Hepatocyte (in vitro differentiated cells): Measurements from ENCODE around the gene CCDC85C. TPM values are rescaled to one million over a fixed set of nuclear protein-coding genes. Genes with fewer than 3 reads are reported as not detected.

Source experiments
- DNase-seq: peaks from one replicate; pipeline ENCODE4 v3.0.0-alpha.2; 2016; ENCODE audit warnings: low spot score
- H2AFZ ChIP-seq: fragments of 200-600 bp; sonication (generic); 2 replicates; pipeline ENCODE4 v1.6.0; 2016; ENCODE audit warnings: antibody characterized with exemption, mild to moderate bottlenecking
- H3K27ac ChIP-seq: fragments of 200-600 bp; sonication (generic); 2 replicates; pipeline ENCODE4 v1.5.1; 2016; ENCODE audit warnings: mild to moderate bottlenecking
- H3K27me3 ChIP-seq: fragments of 200-600 bp; sonication (generic); 2 replicates; pipeline ENCODE4 v1.6.1; 2016
- H3K36me3 ChIP-seq: fragments of 200-600 bp; sonication (generic); replicated peaks from 2 replicates; pipeline ENCODE4 v1.5.1; 2016; ENCODE audit warnings: low read depth; ENCODE audit not compliant: insufficient read depth
- H3K4me1 ChIP-seq: fragments of 200-600 bp; sonication (generic); 2 replicates; pipeline ENCODE4 v1.5.1; 2016; ENCODE audit warnings: mild to moderate bottlenecking, moderate library complexity; ENCODE audit not compliant: insufficient read depth
- H3K4me2 ChIP-seq: fragments of 200-600 bp; sonication (generic); 2 replicates; pipeline ENCODE4 v1.6.0; 2016
- H3K4me3 ChIP-seq: fragments of 200-600 bp; sonication (generic); 2 replicates; pipeline ENCODE4 v1.5.1; 2016; ENCODE audit warnings: mild to moderate bottlenecking
- H3K79me2 ChIP-seq: fragments of 200-600 bp; sonication (generic); 2 replicates; pipeline ENCODE4 v1.6.0; 2017; ENCODE audit warnings: mild to moderate bottlenecking
- H3K9me2 ChIP-seq: fragments of 200-600 bp; sonication (generic); replicated peaks from 2 replicates; pipeline ENCODE4 v1.6.0; 2017; ENCODE audit warnings: mild to moderate bottlenecking; ENCODE audit not compliant: insufficient read depth
- H3K9me3 ChIP-seq: fragments of 200-600 bp; sonication (generic); 2 replicates; pipeline ENCODE4 v1.5.1; 2016; ENCODE audit warnings: low read depth, mild to moderate bottlenecking
- H4K20me1 ChIP-seq: fragments of 200-600 bp; sonication (generic); 2 replicates; pipeline ENCODE4 v1.6.0; 2016; ENCODE audit warnings: mild to moderate bottlenecking; ENCODE audit not compliant: insufficient read depth, poor library complexity, severe bottlenecking
- CTCF ChIP-seq: fragments of 200-600 bp; sonication (generic); IDR thresholded peaks from 2 replicates; pipeline ENCODE4 v1.5.1; 2016; ENCODE audit warnings: antibody characterized with exemption, mild to moderate bottlenecking; ENCODE audit not compliant: poor library complexity
- EZH2 ChIP-seq: fragments of 200-600 bp; sonication (generic); IDR thresholded peaks from 2 replicates; pipeline ENCODE4 v1.6.1; 2016; ENCODE audit warnings: antibody characterized with exemption, mild to moderate bottlenecking, borderline replicate concordance
- EZH2phosphoT487 ChIP-seq: fragments of 200-600 bp; sonication (generic); IDR thresholded peaks from one replicate; pipeline ENCODE4 v1.6.1; 2018; ENCODE audit warnings: antibody characterized with exemption, mild to moderate bottlenecking, low read depth, moderate library complexity; ENCODE audit not compliant: unreplicated experiment, severe bottlenecking
- WGBS: methylation state at CpG from one replicate; pipeline ENCODE4 v1.1.6; 2016; ENCODE audit warnings: low lambda C conversion rate; ENCODE audit errors: missing lambda C conversion rate; 5-methylcytosine and 5-hydroxymethylcytosine counted together
- polyA plus RNA-seq: library from polyadenylated mRNA; unstranded; fragments of >200 nt; fragmentation: Nextera tagmentation; extraction: Ambion mirVana; gene quantifications from 2 replicates; pipeline ENCODE4 v1.2.1, GENCODE V29; 2016
- total RNA-seq: library from RNA; depleted of rRNA; stranded (reverse); fragments of >200 nt; gene quantifications from 2 replicates; pipeline ENCODE4 v1.2.3, GENCODE V29; 2014

CCDC85C gene
- total and polyA plus RNA-seq, 2 experiments from 2014 or later, result 37.8 to 47.2 TPM

DNA sequence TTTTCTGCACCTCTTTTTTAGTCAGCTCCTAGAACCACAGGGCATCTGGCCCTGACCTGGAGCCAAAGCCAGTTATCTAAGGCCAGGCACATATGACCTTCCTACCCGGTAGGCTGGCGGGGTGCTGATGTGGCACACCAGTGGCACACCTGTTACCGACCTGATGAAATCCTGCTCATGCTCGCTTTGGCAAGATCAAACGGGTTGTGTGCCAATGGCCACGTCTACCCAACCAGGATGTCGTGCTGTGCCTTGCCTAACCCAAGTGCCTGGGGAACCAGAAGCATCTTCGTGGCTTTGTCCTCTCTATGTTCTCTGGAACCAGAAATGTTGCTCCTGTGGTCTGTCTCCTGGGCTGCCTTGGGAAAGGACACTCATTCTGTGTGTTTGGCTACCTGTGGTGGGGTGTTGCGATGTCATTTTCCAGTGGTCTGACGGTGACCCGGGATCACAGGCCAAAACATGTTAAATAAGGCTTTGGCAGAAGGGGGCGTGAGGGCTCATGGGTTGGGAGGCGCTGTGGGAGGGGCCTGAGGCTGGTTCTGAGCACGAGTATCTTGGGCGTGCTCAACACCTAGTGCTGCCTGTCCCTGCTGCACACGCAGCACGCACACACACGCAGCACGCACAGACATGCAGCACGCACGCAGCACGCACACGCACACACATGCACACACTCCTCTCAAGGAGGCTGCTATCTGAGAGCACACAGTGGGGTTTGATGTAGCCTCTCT lies 94.9 kb downstream of the CCDC85C start:
- Histone ChIP-seq H3K27me3 (no peaks in the 10 kb centered on the region), H4K20me1 (no peaks in the 10 kb centered on the region), H3K79me2 (no peaks in the 10 kb centered on the region), H3K27ac (no peak overlapping the region), H3K9me3 (no peaks in the 10 kb centered on the region), H2AFZ (no peak overlapping the region), H3K4me3 (no peak overlapping the region), H3K36me3 (no peaks in the 10 kb centered on the region), H3K4me2 (no peak overlapping the region), H3K4me1 (no peaks in the 10 kb centered on the region), H3K9me2 (no peaks in the 10 kb centered on the region)
- no peak for TF ChIP-seq CTCF
- no peak for TF ChIP-seq EZH2phosphoT487
- no peak for TF ChIP-seq EZH2
- peak; percentile 8 for DNase-seq
- 87% methylated on average over 23 of the region's 23 CpGs for WGBS

GRCh38 chr14:99507860-99508640 lies 96.0 kb downstream of the CCDC85C start:
- no peaks in the 10 kb centered on the region for H3K9me2 ChIP-seq
- no peak overlapping the region for H3K4me2 ChIP-seq
- H3K36me3 ChIP-seq, result no peaks in the 10 kb centered on the region
- H3K4me3 ChIP-seq, result no peak overlapping the region
- no peaks in the 10 kb centered on the region for H4K20me1 ChIP-seq
- 95% methylated on average over 13 of the region's 13 CpGs for WGBS
- H3K79me2 ChIP-seq, result no peaks in the 10 kb centered on the region
- H2AFZ ChIP-seq, result no peak overlapping the region
- TF ChIP-seq EZH2, result no peak
- TF ChIP-seq EZH2phosphoT487, result no peak
- TF ChIP-seq CTCF, result no peak
- H3K4me1 ChIP-seq, result no peaks in the 10 kb centered on the region
- no peak overlapping the region for H3K27ac ChIP-seq
- no peak for DNase-seq
- H3K9me3 ChIP-seq, result no peaks in the 10 kb centered on the region
- no peaks in the 10 kb centered on the region for H3K27me3 ChIP-seq

DNA sequence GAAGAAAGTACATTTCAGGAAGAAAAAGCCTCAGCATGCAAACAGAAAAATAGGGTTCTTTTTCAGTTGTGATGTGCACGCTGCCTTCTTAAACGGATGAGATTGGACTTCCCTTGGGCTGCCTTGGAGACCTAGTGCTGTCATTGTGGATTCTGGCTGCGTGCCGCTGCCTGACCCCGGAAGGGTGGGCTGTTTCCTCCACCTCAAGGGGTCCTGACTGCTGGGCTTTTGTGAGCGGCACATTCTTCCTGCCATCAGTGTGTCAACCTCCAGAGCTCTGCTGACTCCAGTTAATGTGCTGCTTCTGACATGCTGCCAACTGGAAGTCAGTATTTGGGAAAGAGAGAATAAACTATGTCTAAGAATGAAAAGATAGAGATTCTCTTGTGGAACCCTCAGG lies 97.7 kb downstream of the CCDC85C start:
- WGBS, result 98% methylated on average over 6 of the region's 6 CpGs
- TF ChIP-seq EZH2, result no peak
- TF ChIP-seq CTCF, result no peak
- TF ChIP-seq EZH2phosphoT487, result no peak
- Histone ChIP-seq H3K4me2 (no peak overlapping the region), H3K79me2 (no peaks in the 10 kb centered on the region), H3K36me3 (no peaks in the 10 kb centered on the region), H2AFZ (no peak overlapping the region), H3K9me2 (no peaks in the 10 kb centered on the region), H3K27ac (no peak overlapping the region), H3K27me3 (no peaks in the 10 kb centered on the region), H4K20me1 (no peaks in the 10 kb centered on the region), H3K4me1 (no peaks in the 10 kb centered on the region), H3K4me3 (no peak overlapping the region), H3K9me3 (no peaks in the 10 kb centered on the region)
- DNase-seq, result no peak
